GM23338 (cell line): ENCODE measurements around the gene OSBPL1A. TPM values are rescaled to one million over a fixed set of nuclear protein-coding genes. Genes with fewer than 3 reads are reported as not detected.

Source experiments
- ATAC-seq: fragments of 200-7000 bp; cut with Tn5 transposase; 3 replicates; pipeline ENCODE4 v1.9.1; 2020
- DNase-seq: peaks from one replicate; pipeline ENCODE4 v3.0.0-alpha.2; 2015; ENCODE audit warnings: low spot score
- H2AFZ ChIP-seq: fragments of 200-600 bp; sonication (generic); 2 replicates; pipeline ENCODE4 v1.8.0; 2016; ENCODE audit warnings: antibody characterized with exemption, mild to moderate bottlenecking, moderate library complexity
- H3F3A ChIP-seq: fragments of 200-600 bp; sonication (generic); replicated peaks from 2 replicates; pipeline ENCODE4 v1.8.0; 2017; ENCODE audit warnings: antibody characterized with exemption, mixed run types, low read depth
- H3K27ac ChIP-seq: fragments of 200-600 bp; sonication (generic); 2 replicates; pipeline ENCODE4 v1.6.1; 2016; ENCODE audit warnings: low read depth
- H3K27me3 ChIP-seq: fragments of 200-600 bp; sonication (generic); 2 replicates; pipeline ENCODE4 v1.8.0; 2016; ENCODE audit warnings: mild to moderate bottlenecking, mixed run types, moderate library complexity; ENCODE audit not compliant: insufficient read depth
- H3K36me3 ChIP-seq: fragments of 200-600 bp; sonication (generic); 2 replicates; pipeline ENCODE4 v1.8.0; 2016; ENCODE audit warnings: mild to moderate bottlenecking; ENCODE audit not compliant: insufficient read depth
- H3K4me1 ChIP-seq: fragments of 200-600 bp; sonication (generic); 2 replicates; pipeline ENCODE4 v1.8.0; 2016; ENCODE audit warnings: mild to moderate bottlenecking, moderate library complexity; ENCODE audit not compliant: insufficient read depth
- H3K4me2 ChIP-seq: fragments of 200-600 bp; sonication (generic); 2 replicates; pipeline ENCODE4 v1.7.1; 2017; ENCODE audit warnings: mixed run types
- H3K4me3 ChIP-seq: fragments of 200-600 bp; sonication (generic); 2 replicates; pipeline ENCODE4 v1.6.1; 2016; ENCODE audit warnings: mixed run types
- H3K79me2 ChIP-seq: fragments of 200-600 bp; sonication (generic); replicated peaks from 2 replicates; pipeline ENCODE4 v1.8.0; 2017; ENCODE audit warnings: mild to moderate bottlenecking; ENCODE audit not compliant: insufficient read depth
- H3K9me2 ChIP-seq: fragments of 200-600 bp; sonication (generic); 2 replicates; pipeline ENCODE4 v1.8.0; 2017; ENCODE audit not compliant: insufficient read depth
- H4K20me1 ChIP-seq: fragments of 200-600 bp; sonication (generic); replicated peaks from 2 replicates; pipeline ENCODE4 v1.8.0; 2017; ENCODE audit warnings: mild to moderate bottlenecking; ENCODE audit not compliant: insufficient read depth
- H3K27ac Mint-ChIP-seq: 2 replicates; pipeline ENCODE4 v1.8.0; 2020; ENCODE audit warnings: inconsistent platforms, mild to moderate bottlenecking, moderate library complexity, mixed read lengths
- H3K27me3 Mint-ChIP-seq: 3 replicates; pipeline ENCODE4 v1.8.0; 2022; ENCODE audit warnings: low read depth, mild to moderate bottlenecking, moderate library complexity, mixed read lengths, inconsistent platforms; ENCODE audit not compliant: insufficient read depth, poor library complexity
- H3K36me3 Mint-ChIP-seq: 3 replicates; pipeline ENCODE4 v1.8.0; 2021; ENCODE audit warnings: low read depth, mild to moderate bottlenecking, inconsistent platforms, moderate library complexity, mixed read lengths
- H3K4me1 Mint-ChIP-seq: 3 replicates; pipeline ENCODE4 v1.8.0; 2020; ENCODE audit warnings: mild to moderate bottlenecking, inconsistent platforms, mixed read lengths
- H3K4me3 Mint-ChIP-seq: 3 replicates; pipeline ENCODE4 v1.8.0; 2021; ENCODE audit warnings: moderate library complexity, mild to moderate bottlenecking, inconsistent platforms, mixed read lengths
- H3K9me3 Mint-ChIP-seq: 3 replicates; pipeline ENCODE4 v1.8.0; 2020; ENCODE audit warnings: moderate library complexity, mild to moderate bottlenecking, inconsistent platforms, mixed read lengths
- CREB1 ChIP-seq: fragments of 250-450 bp; sonication (Bioruptor Pico); IDR thresholded peaks from 2 replicates; pipeline ENCODE4 v1.5.0; 2020; ENCODE audit warnings: low read depth, mild to moderate bottlenecking, moderate library complexity
- ETS1 ChIP-seq: IDR thresholded peaks from 2 replicates; pipeline ENCODE4 v1.6.1; 2016; ENCODE audit warnings: antibody characterized with exemption
- EZH2 ChIP-seq: fragments of 200-600 bp; sonication (generic); IDR thresholded peaks from one replicate; pipeline ENCODE4 v1.8.0; 2017; ENCODE audit warnings: antibody characterized with exemption, mild to moderate bottlenecking, low read depth; ENCODE audit not compliant: unreplicated experiment
- EZH2phosphoT487 ChIP-seq: fragments of 200-600 bp; sonication (generic); IDR thresholded peaks from one replicate; pipeline ENCODE4 v1.8.1; 2018; ENCODE audit warnings: antibody characterized with exemption; ENCODE audit not compliant: unreplicated experiment
- NANOG ChIP-seq: IDR thresholded peaks from 2 replicates; pipeline ENCODE4 v1.6.1; 2016; ENCODE audit warnings: antibody characterized with exemption, borderline replicate concordance
- POLR2AphosphoS5 ChIP-seq: IDR thresholded peaks from 2 replicates; pipeline ENCODE4 v1.6.1; 2016; ENCODE audit warnings: antibody characterized with exemption, low read depth
- REST ChIP-seq: IDR thresholded peaks from one replicate; pipeline ENCODE4 v1.6.1; 2018; ENCODE audit warnings: antibody characterized with exemption; ENCODE audit not compliant: unreplicated experiment
- ZNF114 ChIP-seq: fragments of 250-450 bp; sonication (Bioruptor Pico); IDR thresholded peaks from 2 replicates; pipeline ENCODE4 v1.5.0; 2020; ENCODE audit warnings: mild to moderate bottlenecking, moderate library complexity
- ZNF331 ChIP-seq: fragments of 250-450 bp; sonication (Bioruptor Pico); IDR thresholded peaks from 2 replicates; pipeline ENCODE4 v1.5.0; 2020; ENCODE audit warnings: low read depth, mild to moderate bottlenecking, moderate library complexity
- ZNF462 ChIP-seq: fragments of 250-450 bp; sonication (Bioruptor Pico); IDR thresholded peaks from 2 replicates; pipeline ENCODE4 v1.5.0; 2020; ENCODE audit warnings: mild to moderate bottlenecking, moderate library complexity
- polyA plus RNA-seq: library from polyadenylated mRNA; unstranded; fragments of >200 nt; fragmentation: Nextera tagmentation; extraction: Ambion mirVana; gene quantifications from 2 replicates; pipeline ENCODE4 v1.2.1, GENCODE V29; 2016
- total RNA-seq: library from RNA; depleted of rRNA; stranded (reverse); fragments of >200 nt; shearing (Covaris generic); gene quantifications from 2 replicates; pipeline ENCODE4 v1.2.3, GENCODE V29; 2014

Gene OSBPL1A
- total and polyA plus RNA-seq, 2 experiments from 2014 or later, result 55.6 to 71.4 TPM

DNA sequence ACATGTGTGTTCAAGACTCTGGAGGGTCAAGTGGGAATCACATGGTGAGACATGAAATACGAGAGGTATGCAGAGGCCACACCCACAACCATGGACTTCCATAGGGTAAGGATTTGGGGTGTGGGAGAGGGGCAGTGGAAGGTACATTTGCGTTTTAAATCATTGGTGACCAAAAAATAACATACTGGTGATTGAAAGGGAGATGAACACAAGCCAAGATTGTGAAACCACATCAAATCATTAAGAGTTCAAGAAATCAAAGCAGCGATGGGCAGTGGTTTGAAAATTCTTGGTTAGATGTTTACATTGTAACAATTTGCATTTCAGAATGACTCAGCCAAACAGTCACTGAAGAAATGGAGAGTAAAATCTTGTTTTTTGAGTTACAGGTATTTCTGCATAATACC, 260.7 kb downstream of the OSBPL1A start:
- H3K4me3 ChIP-seq, result no peak overlapping the region
- Mint-ChIP-seq H3K36me3 (peaks cover 9% of the 10 kb centered on the region), H3K9me3 (peaks cover 2% of the 10 kb centered on the region; the same call in 1 of the 3 replicates), H3K4me1 (peaks cover 27% of the 10 kb centered on the region), H3K4me3 (0 out of 3 replicates have a peak overlapping the region, but pooled peaks have one; percentile 1), H3K27me3 (peaks cover 5% of the 10 kb centered on the region), H3K27ac (peak overlapping the region; percentile 79)
- peak; percentile 10 for ATAC-seq
- peak; percentile 46 for DNase-seq
- H3K27me3 ChIP-seq, result no peaks in the 10 kb centered on the region
- no peak for TF ChIP-seq CREB1
- TF ChIP-seq POLR2AphosphoS5, result peak; percentile 4; the same call in 1 of the 2 replicates
- no peak for TF ChIP-seq ETS1
- no peak for TF ChIP-seq NANOG
- no peak for TF ChIP-seq ZNF331 (CRISPR knock-in tag)
- peak overlapping the region; percentile 14; the same call in 1 of the 2 replicates for H3K4me2 ChIP-seq
- peaks cover 5% of the 10 kb centered on the region; the same call in 1 of the 2 replicates for H3F3A ChIP-seq
- no peaks in the 10 kb centered on the region for H4K20me1 ChIP-seq
- no peaks in the 10 kb centered on the region for H3K9me2 ChIP-seq
- H3K27ac ChIP-seq, result peak overlapping the region; percentile 97
- H3K36me3 ChIP-seq, result peaks cover 16% of the 10 kb centered on the region
- H3K79me2 ChIP-seq, result peaks cover 17% of the 10 kb centered on the region
- H2AFZ ChIP-seq, result no peak overlapping the region
- peaks cover 26% of the 10 kb centered on the region for H3K4me1 ChIP-seq

- H3K4me2 ChIP-seq, result no peak overlapping the region
- H3F3A ChIP-seq, result no peaks in the 10 kb centered on the region
- ATAC-seq, result no peak
- H3K27me3 ChIP-seq, result no peaks in the 10 kb centered on the region
- no peak overlapping the region for H2AFZ ChIP-seq
- peaks cover 38% of the 10 kb centered on the region for H3K36me3 ChIP-seq
- Mint-ChIP-seq H3K27ac (no peak overlapping the region), H3K27me3 (peaks cover 2% of the 10 kb centered on the region), H3K36me3 (peaks cover 6% of the 10 kb centered on the region; the same call in 1 of the 3 replicates), H3K4me3 (no peak overlapping the region), H3K9me3 (no peaks in the 10 kb centered on the region), H3K4me1 (no peaks in the 10 kb centered on the region)
- H3K79me2 ChIP-seq, result no peaks in the 10 kb centered on the region
- H3K9me2 ChIP-seq, result no peaks in the 10 kb centered on the region
- H4K20me1 ChIP-seq, result no peaks in the 10 kb centered on the region
- no peak overlapping the region for H3K4me3 ChIP-seq
- H3K27ac ChIP-seq, result no peak overlapping the region
- H3K4me1 ChIP-seq, result no peaks in the 10 kb centered on the region
- no peak for DNase-seq
- TF ChIP-seq EZH2phosphoT487, result no peak
- TF ChIP-seq REST, result no peak
- no peak for TF ChIP-seq CREB1
- no peak for TF ChIP-seq EZH2
- no peak for TF ChIP-seq NANOG
- TF ChIP-seq ZNF462 (CRISPR knock-in tag), result no peak
- no peak for TF ChIP-seq POLR2AphosphoS5
- no peak for TF ChIP-seq ZNF114 (CRISPR knock-in tag)
- TF ChIP-seq ZNF331 (CRISPR knock-in tag), result no peak
Measured at GRCh38 chr18:24130494-24130893, 267.1 kb downstream of the OSBPL1A start.
